Naive thymus-derived CD4-positive, alpha-beta T cell (primary cell): ENCODE data around the gene INMT. TPM values are rescaled to one million over a fixed set of nuclear protein-coding genes. Genes with fewer than 3 reads are reported as not detected.
"Not testable (repeated sequence)": the region's sequence is repeated elsewhere in the genome, so short reads cannot be mapped to it uniquely, and the experiment has no call there.

Source experiments
- ATAC-seq: fragments of 150-1000 bp; cut with Tn5 transposase; 2 replicates; pipeline ENCODE4 v1.10.0; 2021; ENCODE audit warnings: mild to moderate bottlenecking, moderate library complexity
- CTCF ChIA-PET: fragments of 350-600 bp; sonication (Branson Sonifier 250); formaldehyde crosslinking; loops from one replicate; lab custom pipeline; 2021; ENCODE audit warnings: antibody characterized with exemption; lab: Charles Lee
- POLR2A ChIA-PET: fragments of 350-600 bp; sonication (Branson Sonifier 250); formaldehyde crosslinking; loops from one replicate; lab custom pipeline; 2021; ENCODE audit warnings: antibody characterized with exemption, inconsistent platforms; lab: Charles Lee
- DNase-seq, 9 donors: peaks; one replicate each; pipeline versions ENCODE4 v3.0.0 to v3.0.0-alpha.2; 2020 to 2022; ENCODE audit warnings: mixed read lengths in 1 of 9
- H3K27ac ChIP-seq: one replicate; pipeline ENCODE4 v1.7.0; 2013; ENCODE audit warnings: mild to moderate bottlenecking, low read depth, low read length, moderate library complexity
- H3K27me3 ChIP-seq, 2 donors: one replicate each; pipeline ENCODE4 v1.7.0; 2013; ENCODE audit warnings: low read length in 2 of 2, mild to moderate bottlenecking in 2 of 2, moderate library complexity in 2 of 2; ENCODE audit not compliant: control insufficient read depth in 2 of 2, insufficient read depth in 2 of 2
- H3K36me3 ChIP-seq, 3 experiments: 1 replicate in 2 of 3; 2 replicates in 1 of 3; pipeline ENCODE4 v1.7.0; 2013; ENCODE audit warnings: low read length in 3 of 3, mild to moderate bottlenecking in 3 of 3, moderate library complexity in 1 of 3; ENCODE audit not compliant: insufficient read depth in 3 of 3, control insufficient read depth in 2 of 3
- H3K4me1 ChIP-seq, 2 donors: one replicate each; pipeline ENCODE4 v1.7.0; 2013; ENCODE audit warnings: low read length in 2 of 2, mild to moderate bottlenecking in 2 of 2, moderate library complexity in 1 of 2; ENCODE audit not compliant: control insufficient read depth in 2 of 2, insufficient read depth in 2 of 2
- H3K4me3 ChIP-seq: 2 replicates; pipeline ENCODE4 v1.7.0; 2013; ENCODE audit warnings: mild to moderate bottlenecking, low read length
- H3K9me3 ChIP-seq, 3 experiments: 1 replicate in 2 of 3; 2 replicates in 1 of 3; pipeline ENCODE4 v1.7.0; 2013; ENCODE audit warnings: low read length in 3 of 3; ENCODE audit not compliant: control insufficient read depth in 2 of 3
- H3K27ac Mint-ChIP-seq, 9 donors: one replicate each; pipeline ENCODE4 v1.8.0; 2020 to 2022; ENCODE audit warnings: mixed read lengths in 9 of 9, mild to moderate bottlenecking in 8 of 9, moderate library complexity in 5 of 9, inconsistent platforms in 2 of 9
- H3K27me3 Mint-ChIP-seq, 5 donors: one replicate each; pipeline ENCODE4 v1.8.0; 2021 to 2022; ENCODE audit warnings: mixed read lengths in 5 of 5, mild to moderate bottlenecking in 1 of 5
- H3K36me3 Mint-ChIP-seq, 5 donors: one replicate each; pipeline ENCODE4 v1.8.0; 2020 to 2022; ENCODE audit warnings: mixed read lengths in 5 of 5, mild to moderate bottlenecking in 3 of 5, inconsistent platforms in 1 of 5
- H3K4me1 Mint-ChIP-seq, 7 donors: one replicate each; pipeline ENCODE4 v1.8.0; 2020 to 2022; ENCODE audit warnings: mixed read lengths in 7 of 7, mild to moderate bottlenecking in 3 of 7, inconsistent platforms in 1 of 7
- H3K4me3 Mint-ChIP-seq, 10 donors: one replicate each; pipeline ENCODE4 v1.8.0; 2020 to 2022; ENCODE audit warnings: mild to moderate bottlenecking in 10 of 10, mixed read lengths in 10 of 10, moderate library complexity in 6 of 10, inconsistent platforms in 2 of 10
- H3K9me3 Mint-ChIP-seq, 11 donors: one replicate each; pipeline ENCODE4 v1.8.0; 2020 to 2022; ENCODE audit warnings: mixed read lengths in 11 of 11, mild to moderate bottlenecking in 4 of 11, inconsistent platforms in 1 of 11, moderate library complexity in 1 of 11
- intact Hi-C, 2 donors: fragments of 100-400 bp; cut with micrococcal nuclease; formaldehyde crosslinking; loops; one replicate each; pipeline ENCODE4 v1.15.1; 2023
- polyA plus RNA-seq, 2 donors: library from polyadenylated mRNA; unstranded; fragments of 300-500 nt; fragmentation: Illumina TruSeq; gene quantifications; one replicate each; pipeline ENCODE4 v1.2.3, GENCODE V29; 2021
- total RNA-seq, 6 experiments: library from RNA in 5 of 6; stranded (reverse) in 5 of 6; gene quantifications; 1 replicate in 5 of 6; 2 replicates in 1 of 6; pipeline ENCODE4 v1.2.3 and lab custom pipeline; 2021 to 2026

The INMT gene
- total and polyA plus RNA-seq, 7 experiments from 2014 or later = 0.24 to 4.8 (median 0.55) TPM; not detected in 1

DNA sequence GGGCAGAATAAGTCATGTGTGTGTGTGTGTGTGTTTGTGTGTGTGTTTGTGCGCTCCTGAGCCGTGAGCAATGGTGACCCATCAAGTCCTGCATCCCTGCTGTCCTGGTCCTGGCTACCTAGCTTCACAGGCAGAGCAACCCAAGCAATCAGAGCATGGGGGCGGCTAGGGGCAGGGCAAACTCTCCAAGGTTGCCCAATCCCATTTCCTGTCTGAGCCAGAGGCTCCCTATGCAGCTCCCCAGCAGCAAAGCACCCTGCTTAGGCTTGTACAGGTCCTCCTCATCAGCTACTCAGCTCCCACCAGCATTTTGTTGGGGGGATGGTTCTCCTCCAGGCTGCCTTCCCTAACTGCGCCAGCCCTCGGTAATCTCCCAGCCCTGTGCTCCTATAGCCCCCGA lies 38.5 kb upstream of the INMT start:
- no peak overlapping the region for H3K4me3 Mint-ChIP-seq
- no peak overlapping the region for H3K27ac Mint-ChIP-seq
- CTCF ChIA-PET = no interaction called here
- no peaks in the 10 kb centered on the region for H3K27me3 ChIP-seq
- peaks cover 9 to 30% (median 13%) of the 10 kb centered on the region in 11 donors for H3K9me3 Mint-ChIP-seq
- H3K27me3 Mint-ChIP-seq = peaks cover 0 to 3% (median 0%) of the 10 kb centered on the region in 5 donors
- no peak for ATAC-seq
- no peaks in the 10 kb centered on the region for H3K4me1 ChIP-seq
- no peak overlapping the region for H3K27ac ChIP-seq
- H3K36me3 Mint-ChIP-seq = peaks cover 15 to 44% (median 36%) of the 10 kb centered on the region in 5 donors
- DNase-seq = no peak
- intact Hi-C loops = no loop called here
- POLR2A ChIA-PET = interaction anchor here (0.5 kb wide), 1 partner anchor 126 kb away, joined by 3 read pairs; no protein-coding TSS in a partner anchor
- peaks cover 0 to 8% (median 0%) of the 10 kb centered on the region in 3 experiments for H3K36me3 ChIP-seq
- H3K4me3 ChIP-seq = no peak overlapping the region
- H3K9me3 ChIP-seq = peaks cover 0 to 8% (median 0%) of the 10 kb centered on the region in 3 experiments
- H3K4me1 Mint-ChIP-seq = peaks cover 0 to 6% (median 0%) of the 10 kb centered on the region in 7 donors

GRCh38 chr7:30714129-30714528 lies 37.8 kb upstream of the INMT start:
- DNase-seq (no peak), ATAC-seq (no peak)
- no peaks in the 10 kb centered on the region for H3K27me3 ChIP-seq
- peaks cover 0 to 6% (median 0%) of the 10 kb centered on the region in 7 donors for H3K4me1 Mint-ChIP-seq
- ChIA-PET POLR2A (no interaction called here), CTCF (no interaction called here)
- H3K36me3 ChIP-seq = peaks cover 0 to 10% (median 0%) of the 10 kb centered on the region in 3 experiments
- H3K4me3 ChIP-seq = no peak overlapping the region
- no peaks in the 10 kb centered on the region for H3K27me3 Mint-ChIP-seq
- intact Hi-C loops = no loop called here
- H3K36me3 Mint-ChIP-seq = peaks cover 22 to 50% (median 43%) of the 10 kb centered on the region in 5 donors
- H3K9me3 ChIP-seq = peaks cover 0 to 10% (median 0%) of the 10 kb centered on the region in 3 experiments
- no peak overlapping the region for H3K27ac ChIP-seq
- H3K27ac Mint-ChIP-seq = peak overlapping the region in 1 of 9 donors; percentile 1
- H3K4me1 ChIP-seq = no peaks in the 10 kb centered on the region
- no peak overlapping the region for H3K4me3 Mint-ChIP-seq
- H3K9me3 Mint-ChIP-seq = peaks cover 13 to 38% (median 19%) of the 10 kb centered on the region in 11 donors

- Mint-ChIP-seq H3K4me3 (no peak overlapping the region), H3K4me1 (peaks cover 0 to 10% (median 0%) of the 10 kb centered on the region in 7 donors), H3K27ac (no peak overlapping the region), H3K27me3 (no peaks in the 10 kb centered on the region), H3K9me3 (peaks cover 16 to 56% (median 29%) of the 10 kb centered on the region in 11 donors), H3K36me3 (peaks cover 32 to 73% (median 63%) of the 10 kb centered on the region in 5 donors)
- Histone ChIP-seq H3K4me1 (no peaks in the 10 kb centered on the region), H3K36me3 (peaks cover 0 to 18% (median 0%) of the 10 kb centered on the region in 3 experiments), H3K27me3 (no peaks in the 10 kb centered on the region), H3K27ac (no peak overlapping the region), H3K4me3 (no peak overlapping the region), H3K9me3 (peaks cover 0 to 19% (median 0%) of the 10 kb centered on the region in 3 experiments)
- CTCF ChIA-PET = no interaction called here
- POLR2A ChIA-PET = no interaction called here
- intact Hi-C loops = no loop called here
- ATAC-seq (no peak), DNase-seq (no peak)
These were observed 34.8 kb upstream of the INMT start for GRCh38 chr7:30717181-30717580.

DNA sequence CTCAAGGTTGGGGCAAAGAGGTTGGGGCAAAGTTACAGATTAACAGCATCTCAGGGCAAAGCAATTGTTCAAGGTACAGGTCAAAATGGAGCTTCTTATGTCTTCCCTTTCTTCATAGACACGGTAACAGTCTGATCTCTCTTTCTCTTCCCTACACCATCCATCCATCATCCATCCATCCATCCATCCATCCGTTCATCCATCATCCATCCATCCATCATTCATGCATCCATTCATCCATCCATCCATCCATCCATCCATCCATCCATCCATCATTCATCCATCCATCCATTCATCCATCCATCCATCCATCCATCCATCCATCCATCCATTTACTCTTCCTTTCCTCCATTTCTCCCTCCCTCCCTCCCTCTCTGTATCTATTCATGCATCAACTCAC lies 32.5 kb upstream of the INMT start:
- POLR2A ChIA-PET = interaction anchor here (1.3 kb wide), 1 partner anchor 15 kb away, joined by 4 read pairs; no protein-coding TSS in a partner anchor
- H3K4me3 Mint-ChIP-seq = peak overlapping the region in 1 of 10 donors; percentile 1
- Histone ChIP-seq H3K9me3 (peaks cover 0 to 19% (median 0%) of the 10 kb centered on the region in 3 experiments), H3K36me3 (peaks cover 0 to 18% (median 0%) of the 10 kb centered on the region in 3 experiments)
- H3K4me1 ChIP-seq, H3K4me3 ChIP-seq, ATAC-seq, H3K27me3 Mint-ChIP-seq, H3K27me3 ChIP-seq, H3K27ac Mint-ChIP-seq, intact Hi-C loops, DNase-seq, H3K27ac ChIP-seq: not testable (repeated sequence)
- peaks cover 2 to 22% (median 4%) of the 10 kb centered on the region in 7 donors for H3K4me1 Mint-ChIP-seq
- peaks cover 32 to 70% (median 67%) of the 10 kb centered on the region in 5 donors for H3K36me3 Mint-ChIP-seq
- CTCF ChIA-PET = interaction anchor here (0.8 kb wide), 1 partner anchor 16 kb away, joined by 3 read pairs; no protein-coding TSS in a partner anchor
- H3K9me3 Mint-ChIP-seq = peaks cover 16 to 55% (median 31%) of the 10 kb centered on the region in 11 donors

GRCh38 chr7:30721211-30721610 lies 30.7 kb upstream of the INMT start:
- Mint-ChIP-seq H3K4me3 (no peak overlapping the region), H3K27ac (no peak overlapping the region), H3K36me3 (peaks cover 37 to 59% (median 53%) of the 10 kb centered on the region in 5 donors), H3K4me1 (peaks cover 10 to 38% (median 21%) of the 10 kb centered on the region in 7 donors), H3K27me3 (no peaks in the 10 kb centered on the region), H3K9me3 (peaks cover 16 to 41% (median 28%) of the 10 kb centered on the region in 11 donors)
- Histone ChIP-seq H3K27me3 (no peaks in the 10 kb centered on the region), H3K4me1 (peaks cover under 1 to 11% of the 10 kb centered on the region in 2 donors), H3K36me3 (peaks cover 0 to 18% (median 0%) of the 10 kb centered on the region in 3 experiments), H3K4me3 (no peak overlapping the region), H3K27ac (no peak overlapping the region), H3K9me3 (peaks cover 0 to 19% (median 0%) of the 10 kb centered on the region in 3 experiments)
- ATAC-seq (no peak), DNase-seq (no peak)
- POLR2A ChIA-PET = interaction anchor here (0.8 to 1.1 kb wide), 2 partner anchors 13 to 19 kb away, joined by 4 read pairs; no protein-coding TSS in a partner anchor
- intact Hi-C loops = no loop called here
- CTCF ChIA-PET = no interaction called here

DNA sequence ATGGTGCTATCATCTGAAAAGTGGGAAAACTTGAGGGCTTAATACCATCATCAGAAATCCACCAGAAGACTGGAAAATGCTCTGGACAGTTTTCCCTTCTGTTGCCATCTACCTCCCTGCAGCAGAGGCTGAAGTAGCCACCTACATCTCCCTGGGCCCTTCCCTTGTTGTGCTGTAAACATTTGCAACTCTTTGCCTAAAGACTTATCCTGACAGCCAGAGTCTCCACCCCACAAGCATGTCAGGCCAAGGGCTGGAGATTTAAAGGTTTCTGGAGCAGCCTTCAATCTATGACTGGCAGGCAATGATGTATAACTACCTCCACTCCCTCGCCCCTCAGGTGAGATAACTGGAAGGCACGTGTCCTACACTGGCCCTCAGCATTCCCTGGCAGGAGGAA lies 29.7 kb upstream of the INMT start:
- H3K4me3 ChIP-seq = no peak overlapping the region
- H3K27me3 ChIP-seq = no peaks in the 10 kb centered on the region
- Mint-ChIP-seq H3K27ac (peak overlapping the region in 2 of 9 donors; percentile 5 to 41), H3K4me1 (peaks cover 17 to 43% (median 30%) of the 10 kb centered on the region in 7 donors), H3K27me3 (no peaks in the 10 kb centered on the region), H3K4me3 (no peak overlapping the region), H3K9me3 (peaks cover 12 to 35% (median 26%) of the 10 kb centered on the region in 11 donors), H3K36me3 (peaks cover 33 to 50% (median 44%) of the 10 kb centered on the region in 5 donors)
- peaks cover 0 to 19% (median 0%) of the 10 kb centered on the region in 3 experiments for H3K9me3 ChIP-seq
- peaks cover 10 to 15% of the 10 kb centered on the region in 2 donors for H3K4me1 ChIP-seq
- no peak for DNase-seq
- ChIA-PET CTCF (interaction anchor here (1.7 kb wide), 1 partner anchor 17 kb away, joined by 9 read pairs; no protein-coding TSS in a partner anchor), POLR2A (interaction anchor here (1.1 kb wide), 1 partner anchor 18 kb away, joined by 4 read pairs; no protein-coding TSS in a partner anchor)
- ATAC-seq = no peak
- intact Hi-C loops = no loop called here
- H3K27ac ChIP-seq = no peak overlapping the region
- H3K36me3 ChIP-seq = peaks cover 0 to 18% (median 0%) of the 10 kb centered on the region in 3 experiments
